GM18508 (cell line): ENCODE data around the gene KRTAP10-11.
"Not testable (repeated sequence)": the region's sequence is repeated elsewhere in the genome, so short reads cannot be mapped to it uniquely, and the experiment has no call there.

Experiments
- ATAC-seq: cut with Tn5 transposase; IDR thresholded peaks from one replicate; pipeline ENCODE4 v1.9.1; 2021; ENCODE audit warnings: moderate number of reproducible peaks; ENCODE audit not compliant: insufficient read depth, unreplicated experiment

Gene KRTAP10-11

DNA sequence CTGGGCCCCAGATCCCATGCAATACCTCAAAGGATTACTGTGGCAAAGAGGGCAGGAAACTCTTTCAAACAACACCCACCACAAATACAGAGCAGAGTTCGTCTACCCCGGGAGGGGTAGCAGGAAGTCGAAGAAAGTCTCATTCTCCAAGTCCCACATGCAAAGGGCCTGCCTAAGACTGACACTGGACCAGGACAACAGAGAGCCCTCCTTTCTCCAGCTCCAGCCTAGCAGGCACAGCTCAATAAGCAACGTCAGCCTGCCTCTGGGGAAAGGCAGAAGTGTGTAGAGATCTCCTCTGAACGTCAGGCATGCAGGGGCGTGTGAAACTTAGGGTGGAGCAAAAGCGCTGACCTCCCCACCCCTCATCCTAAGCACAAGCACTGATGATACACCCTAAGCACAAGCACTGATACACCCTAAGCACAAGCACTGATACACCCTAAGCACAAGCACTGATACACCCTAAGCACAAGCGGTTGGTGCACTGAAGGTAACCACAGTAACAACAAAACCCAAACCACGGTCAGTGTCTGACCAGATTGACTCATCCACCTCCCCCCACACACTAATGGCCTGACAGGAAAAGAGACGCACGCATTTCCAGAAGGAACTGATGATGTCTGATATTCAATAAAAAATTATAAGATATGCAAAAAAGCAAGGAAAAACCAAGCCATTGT is 12.8 kb downstream of the KRTAP10-11 start:
- no peak for ATAC-seq

DNA sequence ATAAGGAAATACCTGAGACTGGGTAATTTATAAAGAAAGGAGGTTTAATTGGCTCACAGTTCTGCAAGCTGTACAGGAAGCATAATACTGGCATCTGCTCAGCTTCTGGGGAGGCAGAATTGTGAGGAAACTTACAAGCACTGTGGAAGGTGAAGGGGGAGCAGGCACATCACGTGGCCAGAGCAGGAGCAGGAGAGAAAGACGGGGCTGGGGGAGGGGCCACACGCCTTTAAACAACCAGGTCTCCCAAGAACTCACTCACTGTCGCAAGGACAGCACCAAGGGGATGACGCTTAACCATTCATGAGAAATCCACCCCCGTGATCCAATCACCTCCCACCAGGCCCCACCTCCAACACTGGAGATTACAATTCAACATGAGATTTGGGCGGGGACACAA is 15.4 kb downstream of the KRTAP10-11 start:
- ATAC-seq = not testable (repeated sequence)

DNA sequence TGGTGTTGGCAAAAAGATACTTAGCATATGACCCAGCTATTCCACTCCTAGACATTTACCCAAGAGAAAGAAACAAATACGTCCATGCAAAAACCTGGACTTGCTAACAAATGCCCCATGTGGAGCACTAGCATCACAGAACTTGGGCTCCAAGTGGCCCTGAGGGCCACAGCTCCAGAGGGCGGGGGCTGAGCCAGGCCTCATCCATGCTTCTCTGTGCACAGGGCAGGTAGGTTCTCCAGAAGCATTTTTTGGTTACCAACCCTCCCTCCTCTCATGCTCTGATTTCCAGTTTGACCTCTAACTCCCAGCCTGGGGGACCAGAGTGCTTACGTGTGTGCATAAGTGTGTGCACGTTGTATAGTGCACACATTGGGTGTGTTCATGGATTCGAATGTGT is 18.5 kb downstream of the KRTAP10-11 start:
- no peak for ATAC-seq

DNA sequence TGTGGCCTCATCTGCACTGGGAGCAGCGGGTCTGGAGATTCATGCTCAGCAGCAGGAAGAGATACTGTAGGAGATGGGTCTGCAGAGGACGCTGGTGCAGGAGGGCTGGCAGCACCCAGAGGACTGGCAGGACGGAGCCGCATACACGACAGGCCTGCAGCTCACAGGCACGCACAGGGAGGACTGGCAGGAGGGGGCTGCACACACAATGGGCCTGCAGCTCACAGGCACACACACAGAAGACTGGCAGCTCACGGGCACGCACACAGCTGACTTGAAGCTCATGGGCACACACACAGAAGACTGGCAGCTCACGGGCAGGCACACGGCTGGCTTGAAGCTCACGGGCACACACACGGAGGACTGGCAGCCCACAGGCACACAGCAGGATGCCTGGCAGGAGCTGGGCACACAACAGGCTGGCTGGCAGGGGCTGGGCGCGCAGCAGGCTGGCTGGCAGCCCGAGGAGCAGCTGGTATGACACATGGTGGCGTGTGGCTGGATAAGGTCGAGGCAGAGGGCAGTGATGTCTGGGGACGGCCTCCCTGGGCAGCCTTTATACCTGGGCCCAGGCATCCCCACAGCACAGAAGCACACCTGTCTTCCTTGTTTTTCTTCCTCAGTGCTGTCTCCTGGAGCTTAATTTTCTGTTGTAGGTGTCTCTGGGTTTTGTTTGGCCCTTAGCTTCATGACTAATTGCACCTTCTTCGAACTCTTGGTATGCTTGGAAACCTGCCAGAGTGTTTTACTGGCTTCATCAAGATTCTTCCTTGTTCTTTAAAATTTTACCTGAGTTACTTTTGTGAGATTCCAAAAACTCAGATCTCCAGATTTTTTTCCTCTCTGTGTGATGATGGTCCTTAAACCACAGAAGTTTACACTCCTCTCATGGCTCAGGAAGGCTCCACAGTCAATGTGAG is 20.4 kb downstream of the KRTAP10-11 start, which contains the start of gene KRTAP12-2:
Gene KRTAP12-2 (minus strand): TSS at position 527 of the 920 bp plus-strand sequence. CDS start 41 bp downstream, at position 486.
- ATAC-seq = no peak

DNA sequence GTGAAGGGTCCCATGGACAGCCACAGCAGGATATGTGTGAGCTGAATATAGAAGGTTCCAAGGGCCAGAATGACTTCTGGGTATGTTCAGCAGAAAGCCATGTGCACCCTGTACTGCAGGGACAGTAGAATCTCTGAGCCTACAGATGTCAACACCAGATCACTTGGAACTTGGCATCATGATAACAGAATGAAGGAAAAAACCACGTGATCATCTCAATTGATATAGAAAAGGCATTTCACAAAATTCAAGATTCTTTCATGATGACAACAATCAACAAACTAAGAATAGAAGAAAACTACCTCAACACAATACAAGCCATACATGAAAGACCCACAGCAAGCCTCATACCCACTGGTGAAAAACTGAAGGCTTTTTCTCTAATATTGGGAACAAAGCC is 21.4 kb downstream of the KRTAP10-11 start:
- no peak for ATAC-seq

DNA sequence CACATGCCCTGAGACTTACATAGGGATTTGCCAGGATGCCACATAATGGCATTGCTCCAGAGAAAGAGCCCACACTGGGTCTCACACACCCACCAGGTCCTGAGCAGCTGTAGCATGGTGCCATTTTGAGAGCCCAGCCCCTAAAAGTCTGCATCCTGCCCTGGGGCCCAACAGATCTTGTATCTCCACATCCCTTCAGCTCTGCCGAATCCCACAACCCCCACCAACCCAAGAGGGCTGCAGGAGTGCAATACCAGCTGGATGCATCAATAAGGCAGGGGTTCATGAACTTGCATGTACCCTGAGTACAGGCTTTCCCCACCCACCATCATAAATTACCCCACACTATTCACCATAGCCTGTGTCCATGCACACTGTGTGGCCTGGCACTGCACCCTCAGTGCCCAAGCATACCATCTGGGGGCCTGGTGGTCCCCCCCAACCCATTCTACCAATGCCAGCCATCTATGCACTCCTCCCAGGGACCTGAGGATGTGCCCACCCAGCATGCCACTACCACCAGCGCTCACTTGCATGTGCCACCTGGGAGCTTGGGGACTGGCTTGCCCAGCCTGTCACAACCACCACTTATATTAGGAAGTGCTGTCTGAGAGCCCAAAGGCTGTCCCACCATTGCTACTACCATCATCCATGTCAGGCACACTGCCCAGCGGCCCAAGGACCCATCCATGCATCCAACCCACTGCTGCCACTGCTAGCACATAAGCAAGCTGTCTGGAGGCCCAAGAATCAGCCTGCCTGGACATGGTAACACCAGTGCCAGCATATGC is 24.6 kb downstream of the KRTAP10-11 start:
- ATAC-seq = no peak

DNA sequence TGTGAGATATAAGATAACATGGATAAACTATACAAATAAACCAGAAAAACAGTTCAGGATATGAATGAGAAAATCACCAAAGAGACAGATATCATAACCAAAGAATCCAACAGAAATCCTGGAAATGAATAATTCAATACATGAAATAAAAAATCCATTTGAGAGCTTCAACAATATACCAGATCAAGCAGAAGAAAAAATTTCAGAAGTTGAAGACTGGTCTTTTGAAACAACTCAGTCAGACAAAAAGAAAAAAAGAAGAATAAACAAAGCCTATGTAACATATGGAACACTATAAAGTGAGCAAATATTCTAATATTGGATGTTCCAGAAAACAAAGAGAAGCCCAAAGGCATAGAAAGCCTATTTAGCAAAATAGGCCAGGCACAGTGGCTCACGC is 25.7 kb downstream of the KRTAP10-11 start:
- ATAC-seq = no peak

DNA sequence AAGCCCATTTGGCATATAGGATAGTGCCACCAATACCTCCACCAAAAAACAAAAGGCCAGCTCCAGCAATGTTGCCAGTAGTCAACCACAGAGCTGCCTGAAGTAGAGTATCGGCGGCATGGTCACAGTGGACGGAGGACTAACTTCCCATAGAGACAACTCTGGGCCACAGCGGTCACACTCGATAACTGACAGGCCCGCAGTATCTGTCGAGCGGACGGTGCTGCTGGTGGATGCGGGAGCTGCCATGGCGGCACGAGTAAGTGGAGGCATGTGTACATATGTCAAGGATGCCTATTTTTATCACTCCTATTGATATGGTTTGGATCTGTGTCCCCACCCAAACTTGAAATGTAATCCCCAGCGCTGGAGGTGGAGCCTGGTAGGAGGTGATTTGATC is 31.7 kb downstream of the KRTAP10-11 start:
- ATAC-seq = no peak

DNA sequence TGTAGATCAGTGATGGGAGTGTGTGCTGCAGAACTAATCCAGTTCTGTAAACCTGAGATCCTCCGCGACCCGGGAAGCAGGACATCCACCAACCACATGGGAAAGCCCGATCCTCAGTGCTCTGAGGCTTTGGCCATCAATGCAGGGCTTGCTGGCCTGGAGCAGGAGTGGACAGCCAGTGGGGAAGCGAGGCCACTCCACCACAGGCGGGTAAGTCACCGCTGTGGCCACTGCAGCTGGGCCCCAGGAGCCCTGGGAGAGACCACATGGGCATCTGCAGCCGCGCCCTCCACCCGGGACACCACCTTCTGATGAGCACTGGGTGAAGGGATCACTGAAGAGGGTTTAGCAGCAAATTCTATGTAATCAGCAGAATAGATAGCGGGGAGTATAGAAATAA is 34.9 kb downstream of the KRTAP10-11 start:
- no peak for ATAC-seq

DNA sequence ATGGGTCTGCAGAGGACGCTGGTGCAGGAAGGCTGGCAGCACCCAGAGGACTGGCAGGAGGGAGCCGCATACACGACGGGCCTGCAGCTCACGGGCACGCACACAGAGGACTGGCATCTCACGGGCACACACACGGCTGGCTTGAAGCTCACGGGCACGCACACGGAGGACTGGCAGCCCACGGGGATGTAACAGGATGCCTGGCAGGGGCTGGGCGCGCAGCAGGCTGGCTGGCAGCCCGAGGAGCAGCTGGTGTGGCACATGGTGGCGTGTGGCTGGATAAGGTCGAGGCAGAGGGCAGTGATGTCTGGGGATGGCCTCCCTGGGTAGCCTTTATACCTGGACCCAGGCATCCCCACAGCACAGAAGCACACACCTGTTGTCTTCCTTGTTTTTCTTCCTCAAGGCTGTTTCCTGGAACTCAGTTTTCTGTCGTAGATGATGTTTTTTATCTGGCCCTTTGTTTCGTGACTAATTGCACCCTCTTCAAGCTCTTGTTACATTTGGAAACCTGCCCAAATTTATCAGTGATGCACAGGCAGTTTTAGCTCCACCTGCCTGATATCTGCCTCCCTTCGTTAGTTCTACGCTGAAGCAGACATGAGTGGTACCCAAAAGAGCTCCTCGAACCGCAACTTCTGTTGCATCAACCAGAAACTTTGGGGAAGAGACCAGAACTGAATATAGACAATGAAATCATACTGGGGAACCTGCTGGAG is 35.8 kb downstream of the KRTAP10-11 start, which contains the start of gene KRTAP12-1:
Gene KRTAP12-1 (minus strand): TSS at position 303 of the 719 bp plus-strand sequence. CDS start 40 bp downstream, at position 263.
- ATAC-seq = no peak

DNA sequence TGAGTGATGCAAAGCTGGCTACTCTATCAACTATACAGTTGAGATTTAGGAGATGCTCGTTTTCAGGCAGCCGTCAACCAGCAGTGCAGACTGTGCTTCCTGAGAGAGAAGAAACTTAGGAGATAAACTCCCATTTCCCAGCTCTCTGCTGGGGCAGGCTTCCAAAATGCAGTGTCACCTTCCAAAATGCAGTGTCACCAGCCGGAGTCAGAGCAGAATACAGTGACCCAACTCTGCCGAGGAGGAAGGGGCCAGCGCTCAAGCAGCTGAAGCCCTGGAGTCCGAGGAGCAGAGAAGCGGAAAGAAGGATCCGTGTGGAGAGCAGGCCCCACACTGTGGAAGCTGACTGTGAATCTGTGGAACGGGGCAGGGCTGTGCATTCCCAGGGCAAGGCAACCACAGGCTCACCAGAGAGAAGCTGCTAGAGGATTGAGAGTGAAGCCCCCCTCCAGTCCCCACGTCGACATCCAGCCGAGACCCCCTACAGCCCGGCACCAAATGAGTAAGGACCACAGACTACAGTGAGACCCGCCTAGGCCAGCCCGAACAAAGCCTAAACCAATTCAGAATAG is 36.5 kb downstream of the KRTAP10-11 start:
- no peak for ATAC-seq

DNA sequence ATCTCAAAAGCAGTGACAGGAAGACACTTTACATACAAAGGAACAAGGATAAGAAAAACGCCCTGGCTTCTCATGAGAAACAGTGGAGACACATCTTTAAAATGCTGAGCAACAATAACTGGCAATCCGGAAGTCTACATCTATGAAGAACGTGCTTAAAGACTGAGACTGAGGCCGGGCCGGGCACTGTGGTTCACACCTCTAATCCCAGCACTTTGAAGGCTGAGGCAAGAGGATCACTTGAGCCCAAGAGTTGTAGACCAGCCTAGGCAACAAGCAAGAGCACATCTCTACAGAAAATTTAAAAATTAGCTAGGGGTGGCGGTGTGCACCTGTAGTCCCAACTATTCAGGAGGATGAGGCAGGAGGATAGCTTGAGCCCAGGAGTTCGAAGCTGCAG is 37.9 kb downstream of the KRTAP10-11 start:
- no peak for ATAC-seq

DNA sequence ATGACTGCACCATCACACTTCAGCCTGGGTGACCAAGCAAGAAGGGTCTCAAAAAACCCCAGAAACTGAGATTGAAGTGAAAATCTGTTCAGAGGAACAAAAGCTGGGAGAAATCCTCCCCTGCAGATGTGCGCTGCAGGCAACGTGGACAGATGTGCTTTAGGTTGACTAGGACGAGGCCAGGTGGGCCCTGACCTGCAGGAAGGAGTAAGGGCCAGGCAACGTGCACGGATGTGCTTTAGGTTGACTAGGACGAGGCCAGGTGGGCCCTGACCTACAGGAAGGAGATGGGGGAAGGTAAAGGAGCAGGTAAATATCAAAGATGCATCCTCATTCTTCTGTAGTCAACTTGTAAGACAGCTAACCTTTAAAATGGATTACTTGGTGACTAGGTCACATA is 38.3 kb downstream of the KRTAP10-11 start:
- ATAC-seq = no peak

DNA sequence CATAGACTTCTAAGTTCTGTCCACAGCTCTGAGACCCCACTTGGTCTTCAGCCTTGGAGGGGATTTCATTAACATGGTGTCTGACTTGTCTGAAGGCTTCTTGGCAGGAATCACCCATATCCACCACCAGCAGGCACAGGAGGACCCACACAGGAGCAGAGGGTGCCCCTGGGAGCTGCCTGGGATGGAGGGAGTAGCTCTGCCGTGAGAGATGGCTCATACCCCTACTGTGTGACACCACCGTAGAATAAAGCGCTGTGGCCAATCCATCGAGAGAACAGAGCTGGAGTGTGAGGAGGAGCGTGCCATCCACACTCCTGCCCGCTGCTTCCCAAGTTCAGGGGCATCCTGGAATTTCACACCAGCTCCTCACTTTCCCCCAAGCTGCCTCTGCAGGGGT is 38.8 kb downstream of the KRTAP10-11 start:
- not testable (repeated sequence) for ATAC-seq

DNA sequence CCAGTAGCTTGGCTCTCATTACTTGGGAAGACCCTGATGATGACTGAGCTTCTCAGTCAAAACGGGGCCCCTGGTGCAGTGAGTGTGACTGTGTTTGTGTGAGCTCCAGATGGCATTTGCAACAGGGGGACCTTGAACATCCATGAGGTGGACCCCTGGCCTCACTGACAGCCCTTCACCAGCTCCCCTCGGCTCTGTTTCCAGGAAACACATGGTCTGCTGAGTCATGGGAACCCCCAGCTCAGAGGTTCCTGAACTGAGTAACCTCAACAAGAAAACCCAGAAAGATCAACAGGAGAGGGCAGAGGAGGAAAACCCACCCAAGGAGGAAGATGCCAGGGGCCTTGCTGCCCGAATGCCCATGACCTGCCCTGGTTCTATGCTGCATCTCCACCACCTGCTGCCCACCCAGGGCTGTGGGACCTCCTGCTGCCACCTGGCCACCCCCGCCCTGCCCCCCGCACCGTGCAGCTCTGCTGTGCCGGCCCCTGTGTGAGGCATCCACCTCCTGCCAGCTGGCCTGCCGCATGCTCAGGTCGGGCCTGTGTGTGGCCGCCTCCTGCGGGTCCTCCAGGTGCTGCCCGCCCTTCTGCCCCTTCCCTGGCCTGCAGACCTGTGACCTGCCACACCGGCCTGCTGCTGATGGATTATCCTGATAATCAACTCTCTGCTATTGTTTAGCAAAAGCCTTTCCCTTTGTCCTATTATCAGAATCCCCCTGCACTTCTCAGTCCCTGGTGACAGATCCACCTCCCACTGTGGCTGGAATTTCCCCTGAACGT is 40.0 kb downstream of the KRTAP10-11 start:
- ATAC-seq = no peak

DNA sequence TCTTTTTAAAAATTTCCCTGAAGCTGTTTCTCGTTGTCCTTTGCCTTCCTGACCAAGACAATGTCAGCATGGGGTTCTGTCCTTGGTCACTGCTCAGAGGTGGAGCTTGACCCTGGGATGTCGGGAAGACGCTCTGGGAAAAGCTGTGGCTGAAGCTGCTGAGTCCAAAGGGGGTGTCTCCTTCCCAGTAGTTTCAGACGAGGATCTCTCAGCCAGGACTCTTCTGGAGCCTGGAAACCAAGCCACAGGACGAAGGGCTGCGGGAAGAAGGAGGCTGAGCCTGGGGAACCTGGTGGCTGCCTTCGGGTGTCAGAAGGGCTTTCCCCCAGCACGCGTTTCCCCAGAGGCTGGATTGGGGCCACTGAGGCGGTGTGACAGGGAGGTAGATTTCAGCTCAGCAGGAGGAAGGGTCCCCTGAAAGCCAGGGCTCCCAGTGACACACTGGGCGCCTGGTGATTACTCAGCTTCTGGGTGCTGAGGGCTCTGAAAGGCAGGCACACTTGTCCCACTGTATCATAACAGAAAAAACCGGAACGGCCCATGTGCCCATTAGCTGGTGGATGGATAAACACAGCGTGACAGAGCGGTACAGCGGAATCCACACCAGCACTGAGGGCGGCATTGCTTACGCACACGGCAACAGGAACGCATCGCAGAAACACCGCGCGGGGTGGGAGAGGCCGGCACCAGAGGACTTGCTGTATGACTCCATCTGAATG is 40.8 kb downstream of the KRTAP10-11 start:
- ATAC-seq = no peak

DNA sequence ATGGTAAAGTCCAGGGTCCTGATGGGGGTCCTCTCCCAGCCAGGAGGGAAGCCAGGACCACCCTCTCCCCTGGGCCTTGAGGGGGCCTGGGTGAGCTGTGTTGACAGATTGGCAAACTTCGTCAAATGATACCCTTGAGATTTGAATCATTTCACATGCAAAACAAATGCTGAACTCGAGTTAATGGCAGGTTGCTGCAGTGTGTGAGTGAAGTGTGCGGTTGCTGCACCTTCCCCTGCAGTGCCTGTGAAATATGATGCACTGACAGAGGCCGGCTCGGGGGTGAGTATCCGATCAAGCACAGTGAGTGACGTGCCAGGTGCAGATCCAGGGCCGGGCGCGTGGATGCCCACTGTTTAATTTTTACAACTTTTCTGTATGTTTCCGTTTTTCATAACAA is 41.5 kb downstream of the KRTAP10-11 start:
- ATAC-seq = no peak

DNA sequence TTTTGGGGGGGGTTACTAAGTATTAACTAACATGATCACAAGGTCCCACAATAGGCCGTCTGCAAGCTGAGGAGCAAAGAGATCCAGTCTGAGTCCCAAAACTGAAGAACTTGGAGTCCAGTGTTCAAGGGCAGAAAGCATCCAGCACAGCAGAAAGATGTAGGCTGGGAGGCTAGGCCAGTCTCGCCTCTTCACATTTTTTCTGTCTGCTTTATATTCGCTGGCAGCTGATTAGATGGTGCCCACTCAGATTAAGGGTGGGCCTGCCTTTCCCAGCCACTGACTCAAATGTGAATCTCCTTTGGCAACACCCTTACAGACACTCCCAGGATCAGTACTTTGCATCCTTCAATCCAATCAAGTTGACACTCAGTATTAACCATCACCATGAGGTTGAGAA is 43.5 kb downstream of the KRTAP10-11 start:
- ATAC-seq = not testable (repeated sequence)
